Endodermal cell (in vitro differentiated cells): ENCODE data around the gene ZBTB7C. TPM values are rescaled to one million over a fixed set of nuclear protein-coding genes. Genes with fewer than 3 reads are reported as not detected.

Source experiments
- DNase-seq: peaks from one replicate; pipeline ENCODE4 v3.0.0-alpha.2; 2017
- H3K27ac ChIP-seq: 2 replicates; pipeline ENCODE4 v1.5.1; 2013; ENCODE audit warnings: mild to moderate bottlenecking, low read depth, low read length, moderate library complexity
- H3K27me3 ChIP-seq: 2 replicates; pipeline ENCODE4 v1.6.1; 2013; ENCODE audit warnings: mild to moderate bottlenecking, low read length, moderate library complexity; ENCODE audit not compliant: insufficient read depth, control insufficient read depth, poor library complexity, severe bottlenecking
- H3K36me3 ChIP-seq: 2 replicates; pipeline ENCODE4 v1.7.0; 2013; ENCODE audit warnings: mild to moderate bottlenecking, low read length, moderate library complexity; ENCODE audit not compliant: control insufficient read depth, insufficient read depth
- H3K4me1 ChIP-seq: one replicate; pipeline ENCODE4 v1.7.0; 2013; ENCODE audit warnings: low read length; ENCODE audit not compliant: control insufficient read depth, insufficient read depth
- H3K4me3 ChIP-seq: 2 replicates; pipeline ENCODE4 v1.5.1; 2013; ENCODE audit warnings: mild to moderate bottlenecking, low read length, moderate library complexity
- H3K9ac ChIP-seq: 2 replicates; pipeline ENCODE4 v1.6.1; 2013; ENCODE audit warnings: mild to moderate bottlenecking, low read length, moderate library complexity; ENCODE audit not compliant: poor library complexity, severe bottlenecking; ENCODE audit errors: extremely low read depth
- H3K9me3 ChIP-seq: 2 replicates; pipeline ENCODE4 v1.6.1; 2013; ENCODE audit warnings: mild to moderate bottlenecking, low read length, moderate library complexity; ENCODE audit not compliant: control insufficient read depth
- H3K27ac Mint-ChIP-seq: 2 replicates; pipeline ENCODE4 v1.8.0; 2020; ENCODE audit warnings: mixed read lengths
- H3K27me3 Mint-ChIP-seq: 2 replicates; pipeline ENCODE4 v1.8.0; 2021; ENCODE audit warnings: mild to moderate bottlenecking, mixed read lengths; ENCODE audit not compliant: insufficient read depth
- H3K36me3 Mint-ChIP-seq: 2 replicates; pipeline ENCODE4 v1.8.0; 2020; ENCODE audit warnings: low read depth, mixed read lengths
- H3K4me1 Mint-ChIP-seq: 2 replicates; pipeline ENCODE4 v1.8.0; 2020; ENCODE audit warnings: mixed read lengths
- H3K4me3 Mint-ChIP-seq: 2 replicates; pipeline ENCODE4 v1.8.0; 2020; ENCODE audit warnings: mild to moderate bottlenecking, moderate library complexity, mixed read lengths
- H3K9me3 Mint-ChIP-seq: 2 replicates; pipeline ENCODE4 v1.8.0; 2020; ENCODE audit warnings: mild to moderate bottlenecking, mixed read lengths
- CTCF ChIP-seq: fragments of 200-600 bp; sonication (generic); conservative IDR thresholded peaks from 2 replicates; pipeline ENCODE4 v1.5.0; 2021; ENCODE audit warnings: antibody characterized with exemption, mild to moderate bottlenecking
- WGBS, 2 experiments: methylation state at CpG; one replicate each; pipeline versions ENCODE4 v1.1.5 to v1.1.7; 2013; ENCODE audit warnings: missing lambda C conversion rate in 2 of 2, mixed read lengths in 1 of 2; ENCODE audit not compliant: insufficient coverage in 1 of 2, insufficient read length in 1 of 2; 5-methylcytosine and 5-hydroxymethylcytosine counted together
- total RNA-seq, 2 donors: library from RNA; stranded (reverse); fragmentation: NEBNext Ultra II Directional in 1 of 2; extraction: Animal tissue kit (Norgen Biotek cat#: 25700) in 1 of 2; gene quantifications; 2 replicates in 1 of 2; 3 replicates in 1 of 2; pipeline ENCODE4 v1.2.1, GENCODE V29; 2021

ZBTB7C gene
- total RNA-seq, 2 donors from 2014 or later, result 0.31 to 0.62 TPM

GRCh38 chr18:48348739-48349138 lies 60.4 kb downstream of the ZBTB7C start:
- H3K27ac ChIP-seq, result no peak overlapping the region
- no peak overlapping the region for H3K4me3 Mint-ChIP-seq
- 80% methylated on average over 1 to 2 of the region's 2 CpGs for WGBS, 2 experiments
- no peak overlapping the region for H3K27ac Mint-ChIP-seq
- H3K36me3 Mint-ChIP-seq, result no peaks in the 10 kb centered on the region
- no peak for TF ChIP-seq CTCF
- DNase-seq, result peak; percentile 38
- H3K36me3 ChIP-seq, result no peaks in the 10 kb centered on the region
- peaks cover 2% of the 10 kb centered on the region for H3K9me3 Mint-ChIP-seq
- peaks cover 5% of the 10 kb centered on the region for H3K27me3 Mint-ChIP-seq
- peaks cover 13% of the 10 kb centered on the region for H3K4me1 ChIP-seq
- H3K9ac ChIP-seq, result no peak overlapping the region
- H3K9me3 ChIP-seq, result no peaks in the 10 kb centered on the region
- H3K27me3 ChIP-seq, result peaks cover 10% of the 10 kb centered on the region
- H3K4me1 Mint-ChIP-seq, result peaks cover 15% of the 10 kb centered on the region
- H3K4me3 ChIP-seq, result no peak overlapping the region

DNA sequence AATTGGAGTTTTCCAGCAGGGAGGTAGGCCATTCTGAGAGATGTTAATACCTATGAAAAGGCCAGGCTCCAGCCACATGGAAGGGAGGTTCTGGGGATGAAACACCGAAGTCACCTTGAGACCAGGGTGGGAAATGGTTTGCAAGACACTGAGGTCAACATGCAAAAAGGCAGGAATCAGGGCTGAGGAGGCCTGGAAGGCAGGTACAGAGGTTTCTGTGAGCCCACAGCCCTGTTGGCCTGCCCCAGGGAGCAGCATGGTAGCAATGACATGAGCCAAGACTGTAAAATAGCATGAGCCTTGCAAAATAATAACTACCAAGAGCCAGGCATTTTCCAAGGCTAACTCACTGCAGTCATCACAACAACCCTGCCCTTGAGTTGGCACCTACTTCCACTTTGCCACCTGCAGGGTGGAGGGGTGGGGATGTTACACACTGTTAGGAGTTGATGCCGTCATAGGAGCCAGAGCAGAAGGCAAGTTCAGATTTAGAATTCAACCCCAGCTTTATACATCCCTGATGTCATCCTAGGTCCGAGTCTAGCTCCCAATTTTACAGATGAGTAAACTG lies 61.3 kb downstream of the ZBTB7C start:
- 93 to 100% methylated on average over 3 of the region's 3 CpGs for WGBS, 2 experiments
- Histone ChIP-seq H3K9ac (no peak overlapping the region), H3K4me3 (no peak overlapping the region), H3K9me3 (no peaks in the 10 kb centered on the region), H3K27me3 (peaks cover 7% of the 10 kb centered on the region), H3K4me1 (peaks cover 13% of the 10 kb centered on the region), H3K36me3 (no peaks in the 10 kb centered on the region), H3K27ac (no peak overlapping the region)
- peak; percentile 22 for DNase-seq
- no peak overlapping the region for H3K27ac Mint-ChIP-seq
- no peaks in the 10 kb centered on the region for H3K36me3 Mint-ChIP-seq
- H3K9me3 Mint-ChIP-seq, result peaks cover 2% of the 10 kb centered on the region
- no peak for TF ChIP-seq CTCF
- H3K4me1 Mint-ChIP-seq, result peaks cover 19% of the 10 kb centered on the region
- no peak overlapping the region for H3K4me3 Mint-ChIP-seq
- peaks cover 3% of the 10 kb centered on the region for H3K27me3 Mint-ChIP-seq

GRCh38 chr18:48345596-48345995 lies 63.6 kb downstream of the ZBTB7C start:
- Histone ChIP-seq H3K9ac (no peak overlapping the region), H3K4me3 (no peak overlapping the region), H3K9me3 (no peaks in the 10 kb centered on the region), H3K4me1 (peaks cover 12% of the 10 kb centered on the region), H3K27ac (no peak overlapping the region), H3K36me3 (no peaks in the 10 kb centered on the region), H3K27me3 (no peaks in the 10 kb centered on the region)
- H3K27ac Mint-ChIP-seq, result no peak overlapping the region
- peaks cover 1% of the 10 kb centered on the region for H3K27me3 Mint-ChIP-seq
- peaks cover 2% of the 10 kb centered on the region for H3K9me3 Mint-ChIP-seq
- H3K36me3 Mint-ChIP-seq, result no peaks in the 10 kb centered on the region
- peaks cover 18% of the 10 kb centered on the region for H3K4me1 Mint-ChIP-seq
- WGBS, 2 experiments, result 63 to 80% methylated on average over 1 to 2 of the region's 2 CpGs
- H3K4me3 Mint-ChIP-seq, result no peak overlapping the region
- peak; percentile 50 for DNase-seq
- peak; percentile 58 for TF ChIP-seq CTCF
